ENCODE data around the gene DUSP22.
A peak's percentile ranks its signal among the peaks of the same experiment; 100 is the strongest.

DUSP22 gene

DNA sequence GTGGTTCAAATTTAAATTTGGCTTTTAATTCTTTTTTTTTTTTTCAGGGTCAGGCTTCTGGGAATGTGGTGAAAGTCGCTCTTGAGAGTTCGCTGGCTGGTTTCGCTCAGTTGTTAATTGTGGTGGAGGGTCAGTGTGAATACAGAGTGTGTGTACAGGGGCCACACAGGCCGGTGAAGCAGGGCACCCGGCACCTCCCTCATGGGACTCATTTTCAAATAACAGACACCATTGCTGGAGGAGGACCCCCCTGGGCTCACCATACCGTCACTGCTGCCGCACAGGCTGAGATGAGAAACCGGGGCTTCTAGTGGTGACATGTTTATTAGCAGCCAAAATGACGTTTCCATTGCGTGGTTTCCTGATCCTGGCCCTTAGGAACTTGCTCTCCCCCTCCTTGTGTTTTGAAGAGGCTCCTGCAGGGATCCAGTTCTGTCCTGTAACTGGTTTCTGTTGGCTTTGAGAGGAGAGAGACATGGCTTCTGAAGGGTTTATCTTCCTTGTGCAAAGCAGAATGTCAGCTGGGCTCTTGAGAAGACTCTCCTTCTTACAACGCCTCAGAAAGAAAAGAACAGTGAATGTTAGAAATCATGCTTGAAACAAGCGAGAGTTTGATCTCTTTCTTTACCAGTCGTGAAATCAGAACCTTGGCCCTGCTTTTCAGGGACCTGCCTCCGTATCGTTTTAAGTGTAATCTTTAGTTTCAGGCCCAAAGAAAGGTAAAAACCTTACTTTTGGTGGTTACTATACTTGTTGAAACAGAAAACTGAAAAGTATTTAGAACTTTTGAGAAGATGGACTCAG is 37.8 kb downstream of the DUSP22 start:
- no peak for ATAC-seq
- peaks cover 9% of the 10 kb centered on the region for H3K36me3 Mint-ChIP-seq
- peaks cover 6% of the 10 kb centered on the region for H3K4me1 Mint-ChIP-seq
- no peak for DNase-seq (ENCODE audit: low spot score in 2 of 2)
- no peak overlapping the region for H3K4me3 Mint-ChIP-seq
- no peaks in the 10 kb centered on the region for H3K9me3 Mint-ChIP-seq
- no peak overlapping the region for H3K27ac Mint-ChIP-seq

DNA sequence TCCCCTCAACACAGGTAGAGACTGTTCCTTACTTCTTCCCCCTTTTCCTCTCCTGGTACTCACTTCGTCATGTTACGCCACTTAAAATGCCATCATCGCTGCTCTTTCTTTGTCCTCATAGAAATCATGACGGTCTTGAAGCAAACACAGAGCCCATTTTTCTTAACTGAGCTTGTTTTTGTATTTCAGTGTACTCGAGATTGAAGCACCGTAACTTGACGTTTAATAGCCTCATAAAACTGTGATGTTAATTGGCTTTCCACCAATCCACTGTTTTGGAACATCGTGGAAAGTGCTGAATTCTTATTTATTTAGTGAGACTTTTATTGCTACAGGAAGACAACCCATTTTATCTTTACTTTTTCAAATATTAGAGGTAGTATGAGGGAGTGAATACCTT is 38.7 kb downstream of the DUSP22 start:
- ATAC-seq: no peak
- H3K9me3 Mint-ChIP-seq: no peaks in the 10 kb centered on the region
- peaks cover 9% of the 10 kb centered on the region for H3K4me1 Mint-ChIP-seq
- peaks cover 9% of the 10 kb centered on the region for H3K36me3 Mint-ChIP-seq
- DNase-seq (ENCODE audit: low spot score in 2 of 2): no peak
- no peak overlapping the region for H3K4me3 Mint-ChIP-seq
- H3K27ac Mint-ChIP-seq: no peak overlapping the region

DNA sequence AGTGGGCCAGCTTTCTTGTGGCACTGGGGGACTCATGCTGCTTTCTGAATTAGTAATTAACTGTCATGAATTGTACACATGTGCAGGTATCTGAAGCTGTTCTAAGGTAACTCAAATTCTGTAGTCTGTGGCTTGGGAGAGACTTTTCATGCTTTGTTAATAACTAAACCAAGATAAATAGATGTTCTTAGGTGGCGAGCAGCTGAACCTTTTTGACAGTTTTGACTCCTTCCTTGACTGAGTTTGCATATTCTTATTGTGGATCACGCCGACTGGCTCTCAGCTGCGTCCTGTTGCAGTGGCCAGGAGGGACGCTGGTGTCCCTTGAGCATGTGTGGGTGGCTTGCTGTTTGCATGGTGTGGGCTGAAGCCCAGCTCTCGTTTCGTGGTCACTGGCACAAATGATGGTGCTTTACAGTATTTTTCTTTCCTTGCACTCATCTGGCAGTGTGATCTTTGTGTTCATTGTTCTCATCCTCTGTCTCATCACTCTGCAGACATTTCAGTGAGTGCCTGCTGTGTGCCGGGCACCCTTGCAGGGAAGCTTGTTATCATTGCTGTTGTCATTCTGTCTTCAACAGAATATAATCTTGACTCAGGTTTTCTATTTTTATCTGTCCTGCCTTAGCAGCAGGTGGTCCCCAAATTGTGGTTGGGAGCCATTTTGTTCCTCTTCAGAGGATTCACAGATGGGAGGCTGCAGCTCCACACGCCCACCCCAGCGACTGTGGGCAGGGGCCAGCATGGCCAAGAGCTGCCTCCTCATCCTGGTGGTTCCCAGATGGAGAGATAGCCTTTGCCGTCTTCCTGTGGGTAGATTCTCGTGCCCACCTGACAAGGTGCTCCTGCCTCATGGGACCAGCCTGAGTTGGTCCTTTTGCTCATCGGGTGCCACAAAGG is 39.6 kb downstream of the DUSP22 start:
- Mint-ChIP-seq H3K9me3 (no peaks in the 10 kb centered on the region), H3K36me3 (peaks cover 9% of the 10 kb centered on the region), H3K4me3 (no peak overlapping the region), H3K27ac (no peak overlapping the region), H3K4me1 (peaks cover 13% of the 10 kb centered on the region)
- no peak for DNase-seq (ENCODE audit: low spot score in 2 of 2)
- peak; percentile 40 for ATAC-seq

DNA sequence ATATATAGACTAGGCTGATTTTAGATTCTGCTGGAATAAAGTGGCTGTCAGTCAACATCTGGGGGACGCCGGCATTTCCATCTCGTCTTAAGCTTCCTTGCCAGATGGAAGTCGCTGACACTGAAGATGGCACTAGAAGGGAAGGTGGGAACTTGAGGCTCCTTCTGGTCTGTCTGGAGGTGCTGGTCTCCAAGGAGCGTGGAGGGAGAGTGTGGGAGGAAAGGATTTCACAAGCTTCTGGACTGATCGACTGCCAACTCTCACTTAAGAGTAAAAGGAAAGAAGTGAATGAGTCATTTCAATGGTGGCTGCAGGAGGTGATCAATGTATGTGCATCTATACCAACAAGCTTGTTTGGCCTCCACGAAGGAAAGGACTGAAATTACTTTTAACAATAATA is 40.4 kb downstream of the DUSP22 start:
- H3K4me1 Mint-ChIP-seq: peaks cover 21% of the 10 kb centered on the region
- H3K36me3 Mint-ChIP-seq: peaks cover 3% of the 10 kb centered on the region
- no peak for DNase-seq (ENCODE audit: low spot score in 2 of 2)
- H3K27ac Mint-ChIP-seq: no peak overlapping the region
- ATAC-seq: peak; percentile 17
- no peak overlapping the region for H3K4me3 Mint-ChIP-seq
- no peaks in the 10 kb centered on the region for H3K9me3 Mint-ChIP-seq

DNA sequence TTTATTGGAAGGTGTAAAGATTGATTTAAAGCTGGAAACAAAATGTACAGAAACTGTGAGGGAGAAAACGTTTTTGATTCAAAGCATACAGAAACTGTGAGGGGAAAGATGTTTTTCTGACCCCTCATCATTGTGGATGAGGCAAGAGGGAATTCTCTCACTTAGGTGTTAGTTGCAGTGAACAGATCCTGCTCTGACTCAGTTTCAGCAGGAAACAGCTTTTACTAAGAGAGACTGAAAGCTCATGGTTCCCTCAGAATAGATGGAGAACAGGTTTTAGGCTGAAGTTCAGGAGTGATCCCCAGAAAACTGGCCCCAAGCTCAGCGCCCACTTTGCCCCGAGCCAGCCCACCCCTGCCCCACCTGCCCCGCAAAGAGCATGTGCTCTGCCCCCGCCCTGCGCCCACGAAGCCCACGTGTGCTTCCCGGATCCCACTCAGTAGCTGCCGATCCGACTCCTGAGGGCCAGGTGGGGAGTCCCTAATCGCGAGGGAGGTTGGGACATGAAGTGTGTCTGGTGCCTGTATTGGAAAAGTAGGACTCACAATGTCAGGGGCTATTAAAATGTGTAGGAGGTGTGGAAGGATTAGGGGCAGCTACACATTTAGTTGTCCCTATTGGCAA is 41.2 kb downstream of the DUSP22 start:
- DNase-seq (ENCODE audit: low spot score in 2 of 2) (no peak), ATAC-seq (no peak)
- H3K27ac Mint-ChIP-seq: no peak overlapping the region
- H3K36me3 Mint-ChIP-seq: no peaks in the 10 kb centered on the region
- H3K9me3 Mint-ChIP-seq: no peaks in the 10 kb centered on the region
- peaks cover 28% of the 10 kb centered on the region for H3K4me1 Mint-ChIP-seq
- H3K4me3 Mint-ChIP-seq: no peak overlapping the region

DNA sequence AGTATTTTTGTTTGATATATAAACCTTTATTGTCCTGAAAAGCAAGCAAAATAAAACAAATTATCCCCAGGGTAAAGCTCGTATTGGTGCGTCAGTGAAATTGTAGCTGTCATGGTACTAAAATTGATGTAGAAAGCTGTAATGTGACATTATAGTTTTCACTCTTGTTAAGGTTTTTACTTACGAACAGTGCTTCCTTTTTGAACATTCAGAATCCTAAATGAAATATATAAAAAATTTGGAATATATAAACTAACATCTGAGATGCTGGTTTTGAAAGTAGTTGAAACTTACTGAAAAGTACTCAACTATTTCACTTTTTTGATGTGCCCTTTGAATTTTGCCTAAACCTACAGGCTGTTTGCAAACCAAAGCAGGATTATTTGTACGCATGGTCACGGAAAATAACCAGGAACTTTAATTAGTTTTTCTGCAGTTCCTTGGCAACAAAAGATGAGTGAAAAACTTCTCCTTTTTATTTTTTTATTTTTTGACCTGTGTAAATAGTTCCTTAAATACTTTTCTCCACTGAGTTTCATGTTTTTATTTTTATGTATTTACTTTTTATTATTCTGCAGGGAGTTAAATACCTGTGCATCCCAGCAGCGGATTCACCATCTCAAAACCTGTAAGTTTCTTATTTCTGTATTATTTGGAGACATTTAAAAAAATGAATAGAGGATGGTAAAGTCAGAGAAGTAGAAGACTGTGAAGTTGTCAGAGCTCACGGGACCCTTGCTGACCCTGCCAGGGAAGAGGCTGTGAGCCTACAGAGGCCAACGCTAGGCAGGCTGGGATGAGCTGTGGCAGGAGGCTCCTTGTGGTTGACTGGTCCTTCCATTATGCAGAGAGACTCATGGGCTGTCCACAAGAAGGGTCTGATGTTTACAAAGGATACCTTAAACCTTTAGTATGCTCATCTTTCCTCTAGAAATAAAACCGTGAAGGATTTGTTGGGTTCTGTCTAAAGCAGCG is 42.5 kb downstream of the DUSP22 start:
- Mint-ChIP-seq H3K36me3 (no peaks in the 10 kb centered on the region), H3K9me3 (no peaks in the 10 kb centered on the region), H3K4me1 (peaks cover 41% of the 10 kb centered on the region), H3K27ac (no peak overlapping the region), H3K4me3 (no peak overlapping the region)
- ATAC-seq (no peak), DNase-seq (ENCODE audit: low spot score in 2 of 2) (no peak)

DNA sequence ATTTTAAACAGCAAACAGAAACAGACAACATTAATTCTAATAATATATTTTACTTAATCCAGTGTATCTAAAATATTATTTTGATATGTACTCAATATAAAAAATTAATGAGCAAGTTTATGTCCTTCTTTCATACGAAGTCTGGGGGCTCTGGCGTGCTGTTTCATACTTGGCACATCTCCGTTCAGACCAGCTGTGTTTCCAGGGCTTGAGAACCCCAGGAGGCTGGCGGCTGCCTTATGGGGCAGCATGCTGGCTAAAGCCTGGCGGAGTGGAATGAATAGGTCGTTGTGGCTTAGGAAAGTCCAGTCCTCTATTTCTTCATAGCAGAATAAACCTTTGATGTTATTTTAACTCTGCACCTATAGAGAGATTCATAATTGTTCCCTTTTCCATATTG is 43.3 kb downstream of the DUSP22 start:
- Mint-ChIP-seq H3K4me1 (peaks cover 47% of the 10 kb centered on the region), H3K4me3 (no peak overlapping the region), H3K36me3 (no peaks in the 10 kb centered on the region), H3K9me3 (no peaks in the 10 kb centered on the region), H3K27ac (no peak overlapping the region)
- DNase-seq (ENCODE audit: low spot score in 2 of 2) (no peak), ATAC-seq (no peak)

DNA sequence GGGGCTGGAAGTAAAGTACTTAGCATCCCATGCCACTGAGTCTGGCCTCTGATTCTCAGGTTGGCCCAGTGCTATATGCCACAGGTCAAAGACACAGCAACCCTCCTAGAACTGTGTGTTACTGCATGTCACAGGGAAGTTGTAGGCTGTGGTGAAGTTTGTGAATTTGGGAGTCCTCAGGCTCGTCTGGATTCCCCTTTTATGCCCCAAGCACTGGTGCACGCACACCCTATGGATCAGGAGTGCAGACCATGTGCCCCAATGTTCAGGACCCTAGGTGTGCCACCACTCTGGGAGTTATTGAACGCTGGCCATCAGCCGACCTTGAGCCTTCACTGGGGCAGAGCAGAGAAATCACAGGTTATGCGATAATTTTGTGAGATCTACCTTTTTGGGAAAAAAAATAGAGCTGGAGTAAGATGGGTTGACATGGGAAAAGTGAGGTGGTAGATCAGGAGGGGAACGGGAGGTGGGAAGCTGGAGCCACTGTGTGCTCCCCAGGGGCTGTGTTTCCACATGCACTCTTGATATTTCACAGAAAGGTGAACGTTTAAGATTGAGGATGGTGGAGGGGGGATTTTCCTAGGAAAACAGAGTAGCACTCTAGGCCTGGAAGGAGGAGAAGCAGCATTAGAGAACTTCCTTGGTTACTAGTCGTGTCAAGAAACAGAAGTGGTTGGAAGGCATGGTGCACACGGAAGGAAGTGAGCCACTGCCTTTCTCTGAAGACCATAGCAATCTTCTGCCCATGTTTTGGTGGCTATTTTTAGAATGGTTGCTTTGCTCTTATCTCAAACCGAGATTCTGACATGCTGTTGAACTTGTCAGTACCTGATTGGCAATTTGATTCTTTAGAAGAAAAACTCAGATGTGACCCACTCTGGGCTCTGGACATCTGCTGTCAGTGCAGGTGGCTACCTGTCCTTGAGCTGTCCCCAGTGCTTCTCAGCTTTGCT is 44.1 kb downstream of the DUSP22 start:
- Mint-ChIP-seq H3K36me3 (peaks cover 2% of the 10 kb centered on the region), H3K27ac (peak overlapping the region; percentile 67), H3K4me3 (peak overlapping the region; percentile 44), H3K4me1 (peaks cover 56% of the 10 kb centered on the region), H3K9me3 (no peaks in the 10 kb centered on the region)
- ATAC-seq (peak; percentile 55), DNase-seq (ENCODE audit: low spot score in 2 of 2) (no peak)

DNA sequence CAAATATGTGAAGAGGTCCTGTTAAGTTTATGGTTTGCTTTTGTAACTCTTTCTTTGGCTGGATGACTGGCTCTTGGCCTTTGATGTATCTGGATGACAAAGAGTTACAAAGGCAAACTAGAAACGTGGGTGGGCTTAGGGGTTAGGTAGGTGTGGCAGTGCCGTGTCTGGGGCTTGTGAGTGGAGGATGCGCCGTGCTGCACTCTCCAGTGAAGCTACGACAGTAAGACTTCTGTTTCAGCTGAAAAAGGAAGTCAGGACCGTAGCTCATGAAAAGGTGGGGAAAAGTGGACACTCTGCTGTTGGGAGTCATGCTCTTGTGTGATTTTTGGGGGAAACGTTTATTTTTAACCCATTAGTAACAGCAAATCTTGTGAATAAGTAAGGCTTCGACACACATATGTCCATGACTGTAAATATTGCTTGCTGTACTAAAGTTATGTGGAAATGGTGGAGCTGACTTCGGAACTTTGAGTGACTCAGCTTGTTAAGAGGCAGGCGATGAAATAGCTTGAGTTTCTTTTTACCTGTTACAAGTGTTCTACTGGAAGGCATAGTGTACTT is 45.6 kb downstream of the DUSP22 start:
- DNase-seq (ENCODE audit: low spot score in 2 of 2) (no peak), ATAC-seq (no peak)
- no peaks in the 10 kb centered on the region for H3K9me3 Mint-ChIP-seq
- H3K27ac Mint-ChIP-seq: no peak overlapping the region
- peak overlapping the region; percentile 44 for H3K4me3 Mint-ChIP-seq
- H3K4me1 Mint-ChIP-seq: peaks cover 70% of the 10 kb centered on the region
- H3K36me3 Mint-ChIP-seq: peaks cover 12% of the 10 kb centered on the region

DNA sequence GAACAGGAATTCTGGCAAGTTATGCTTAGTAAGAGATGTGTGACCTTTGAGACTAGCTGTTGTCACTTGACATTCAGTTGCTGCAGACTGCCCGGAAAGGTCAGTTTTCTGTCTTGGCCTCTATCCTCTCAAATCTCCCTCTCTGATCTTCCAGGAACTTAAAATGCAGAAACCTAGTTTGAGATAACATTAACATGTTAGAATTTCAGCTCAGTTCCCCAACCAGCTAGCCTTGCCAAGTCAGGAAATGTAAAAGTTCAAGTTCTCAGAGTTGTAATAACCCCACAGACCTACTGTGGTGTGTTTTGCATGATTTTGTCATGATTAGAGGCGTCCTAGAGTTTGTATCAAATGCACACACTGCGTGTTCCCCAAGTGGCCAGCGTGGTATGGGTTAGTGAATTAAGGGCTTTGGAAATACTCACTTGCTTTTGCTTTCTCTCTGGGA is 46.6 kb downstream of the DUSP22 start:
- no peaks in the 10 kb centered on the region for H3K9me3 Mint-ChIP-seq
- no peak for ATAC-seq
- H3K4me3 Mint-ChIP-seq: peak overlapping the region; percentile 38
- DNase-seq (ENCODE audit: low spot score in 2 of 2): no peak
- peaks cover 72% of the 10 kb centered on the region for H3K4me1 Mint-ChIP-seq
- peaks cover 12% of the 10 kb centered on the region for H3K36me3 Mint-ChIP-seq
- peak overlapping the region; percentile 40 for H3K27ac Mint-ChIP-seq

DNA sequence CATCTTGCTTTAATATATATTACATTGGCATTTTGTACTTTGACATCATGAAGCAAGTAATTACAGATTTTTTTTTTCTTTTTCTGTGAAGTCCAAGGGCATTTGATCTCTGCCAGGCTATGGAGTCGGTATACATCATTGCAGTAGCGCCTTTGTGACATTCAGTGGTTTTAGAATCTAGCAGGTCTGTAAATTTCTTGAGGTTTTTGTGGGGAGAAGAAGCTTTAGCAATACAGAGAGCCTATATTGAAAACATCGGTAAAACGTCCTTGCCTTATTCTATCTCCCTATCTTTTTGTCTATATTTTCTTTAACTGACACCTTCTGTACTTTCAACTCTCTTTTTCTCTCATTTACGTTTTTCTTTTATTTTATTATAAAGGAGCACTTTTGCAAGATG is 47.2 kb downstream of the DUSP22 start:
- Mint-ChIP-seq H3K27ac (no peak overlapping the region), H3K36me3 (peaks cover 12% of the 10 kb centered on the region), H3K4me1 (peaks cover 78% of the 10 kb centered on the region), H3K9me3 (no peaks in the 10 kb centered on the region), H3K4me3 (peak overlapping the region; percentile 38)
- no peak for DNase-seq (ENCODE audit: low spot score in 2 of 2)
- ATAC-seq: peak; percentile 65

DNA sequence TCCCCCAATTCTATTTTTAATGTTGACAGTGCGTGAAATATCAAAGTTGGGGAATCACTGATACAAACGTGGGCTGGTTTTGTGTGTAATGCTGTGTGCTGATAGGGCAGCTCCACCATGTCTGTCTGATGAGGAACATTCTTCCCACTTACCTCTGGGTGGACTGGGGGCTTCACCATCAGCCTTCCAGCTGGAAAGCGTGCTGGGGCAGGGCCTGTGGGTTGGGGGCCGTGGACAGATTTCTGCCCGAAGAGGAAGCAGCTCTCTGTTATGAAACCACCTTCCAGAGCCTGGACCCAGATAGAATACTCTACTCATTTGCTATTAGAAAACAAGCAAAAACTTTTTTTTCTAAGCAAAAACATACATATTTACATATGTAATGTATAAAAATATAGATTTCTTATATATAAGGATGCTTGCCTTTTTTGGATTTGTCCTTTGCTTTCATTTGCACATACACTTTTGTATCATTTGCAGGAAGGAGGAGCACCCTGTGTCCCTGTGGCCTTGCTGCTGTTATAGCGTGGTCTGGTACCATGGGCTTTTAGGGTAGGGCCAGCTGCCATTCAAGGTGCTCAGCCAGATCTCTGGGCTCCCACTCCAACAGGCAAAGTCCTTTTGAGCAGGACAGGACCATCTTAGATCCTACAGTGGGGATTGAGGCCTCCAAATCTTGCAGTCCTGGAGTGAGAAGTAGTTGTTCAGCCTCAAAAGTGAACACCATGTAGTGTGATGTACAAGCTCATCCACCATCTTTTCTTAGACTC is 48.1 kb downstream of the DUSP22 start:
- no peak overlapping the region for H3K27ac Mint-ChIP-seq
- H3K36me3 Mint-ChIP-seq: peaks cover 12% of the 10 kb centered on the region
- H3K4me3 Mint-ChIP-seq: peak overlapping the region; percentile 38
- H3K9me3 Mint-ChIP-seq: no peaks in the 10 kb centered on the region
- DNase-seq (ENCODE audit: low spot score in 2 of 2): no peak
- peaks cover 78% of the 10 kb centered on the region for H3K4me1 Mint-ChIP-seq
- ATAC-seq: no peak

Measured in stimulated activated effector memory CD8-positive, alpha-beta T cell treated with anti-CD3 and anti-CD28 coated beads, Interleukin-12 subunit alpha, Interleukin-12 subunit beta, amount 100 ng/mL, for 72 hours (primary cell).